ENCODE measurements around the gene RYR2. TPM values are rescaled to one million over a fixed set of nuclear protein-coding genes. Genes with fewer than 3 reads are reported as not detected.

The RYR2 gene
- total and polyA plus RNA-seq, 2 donors (not counting 1 experiment from before 2014, with no cell fraction given), result not detected

- no peaks in the 10 kb centered on the region for H3K27me3 ChIP-seq (replicated peaks in 1 of 4; ENCODE audit: control extremely low read depth in 1 of 4, control insufficient read depth in 3 of 4, insufficient read depth in 4 of 4, low read length in 3 of 4)
- Mint-ChIP-seq H3K27ac (no peak overlapping the region), H3K4me1 (no peaks in the 10 kb centered on the region), H3K9me3 (ENCODE audit: insufficient read depth) (no peaks in the 10 kb centered on the region), H3K27me3 (no peaks in the 10 kb centered on the region), H3K4me3 (no peak overlapping the region)
- DNase-seq, result no peak
- no peaks in the 10 kb centered on the region for H3K4me1 ChIP-seq (ENCODE audit: control insufficient read depth in 2 of 2, insufficient read depth in 2 of 2, low read length in 2 of 2)
- POLR2A ChIA-PET, result no interaction called here
- peaks cover 0 to 1% (median 0%) of the 10 kb centered on the region in 3 donors for H3K9me3 ChIP-seq (ENCODE audit: control extremely low read depth in 1 of 3, control insufficient read depth in 2 of 3, insufficient read depth in 1 of 3, low read length in 2 of 3)
- CTCF ChIA-PET, result no interaction called here
- H3K27ac ChIP-seq (ENCODE audit: low read length in 2 of 2), result no peak overlapping the region
- no peaks in the 10 kb centered on the region for H4K20me1 ChIP-seq (ENCODE audit: control insufficient read depth, insufficient read depth, low read length, poor library complexity, severe bottlenecking)
- no CpG with 5 or more reads among the region's 1 CpG for WGBS (ENCODE audit: insufficient coverage)
- H3K9ac ChIP-seq (ENCODE audit: low read length), result no peak overlapping the region
- H3K4me3 ChIP-seq (ENCODE audit: control extremely low read depth in 1 of 5, extremely low read depth in 1 of 5, insufficient read depth in 1 of 5, low read depth in 2 of 5, low read length in 4 of 5), result no peak overlapping the region
- no peak for TF ChIP-seq EZH2 (IDR thresholded peaks at IDR 0.05; ENCODE audit: borderline replicate concordance, insufficient read depth, low read depth, low read length, poor library complexity, severe bottlenecking)
- TF ChIP-seq CTCF (IDR thresholded peaks at IDR 0.05), result no peak
- H2AFZ ChIP-seq (ENCODE audit: insufficient read depth, low read depth, low read length, poor library complexity, severe bottlenecking), result no peak overlapping the region
- H3K4me2 ChIP-seq (replicated peaks; ENCODE audit: low read depth, low read length, poor library complexity, severe bottlenecking), result no peak overlapping the region
- H3K79me2 ChIP-seq (ENCODE audit: control insufficient read depth, insufficient read depth, low read length), result no peaks in the 10 kb centered on the region
- no peaks in the 10 kb centered on the region for H3K36me3 ChIP-seq (replicated peaks in 1 of 2; ENCODE audit: control extremely low read depth in 1 of 2, control insufficient read depth in 1 of 2, extremely low read depth in 1 of 2, insufficient read depth in 2 of 2, low read length in 1 of 2)
- ATAC-seq (ENCODE audit: low read depth), result no peak
- intact Hi-C loops (cut with micrococcal nuclease), result no loop called here
These were observed 25.4 kb upstream of the RYR2 start for GRCh38 chr1:237016626-237017025.

GRCh38 chr1:237018896-237019295, 23.1 kb upstream of the RYR2 start:
- Histone ChIP-seq H3K27ac (ENCODE audit: low read length in 2 of 2) (no peak overlapping the region), H3K27me3 (replicated peaks in 1 of 4; ENCODE audit: control extremely low read depth in 1 of 4, control insufficient read depth in 3 of 4, insufficient read depth in 4 of 4, low read length in 3 of 4) (no peaks in the 10 kb centered on the region), H3K4me2 (replicated peaks; ENCODE audit: low read depth, low read length, poor library complexity, severe bottlenecking) (no peak overlapping the region), H3K4me1 (ENCODE audit: control insufficient read depth in 2 of 2, insufficient read depth in 2 of 2, low read length in 2 of 2) (no peaks in the 10 kb centered on the region), H4K20me1 (ENCODE audit: control insufficient read depth, insufficient read depth, low read length, poor library complexity, severe bottlenecking) (no peaks in the 10 kb centered on the region), H3K36me3 (replicated peaks in 1 of 2; ENCODE audit: control extremely low read depth in 1 of 2, control insufficient read depth in 1 of 2, extremely low read depth in 1 of 2, insufficient read depth in 2 of 2, low read length in 1 of 2) (no peaks in the 10 kb centered on the region), H3K9me3 (ENCODE audit: control extremely low read depth in 1 of 3, control insufficient read depth in 2 of 3, insufficient read depth in 1 of 3, low read length in 2 of 3) (peaks cover 0 to 1% (median 0%) of the 10 kb centered on the region in 3 donors), H3K9ac (ENCODE audit: low read length) (no peak overlapping the region), H2AFZ (ENCODE audit: insufficient read depth, low read depth, low read length, poor library complexity, severe bottlenecking) (no peak overlapping the region), H3K79me2 (ENCODE audit: control insufficient read depth, insufficient read depth, low read length) (no peaks in the 10 kb centered on the region), H3K4me3 (ENCODE audit: control extremely low read depth in 1 of 5, extremely low read depth in 1 of 5, insufficient read depth in 1 of 5, low read depth in 2 of 5, low read length in 4 of 5) (no peak overlapping the region)
- Mint-ChIP-seq H3K4me1 (no peaks in the 10 kb centered on the region), H3K27me3 (no peaks in the 10 kb centered on the region), H3K9me3 (ENCODE audit: insufficient read depth) (no peaks in the 10 kb centered on the region), H3K27ac (no peak overlapping the region), H3K4me3 (no peak overlapping the region)
- no peak for DNase-seq
- TF ChIP-seq CTCF (IDR thresholded peaks at IDR 0.05) (no peak), EZH2 (IDR thresholded peaks at IDR 0.05; ENCODE audit: borderline replicate concordance, insufficient read depth, low read depth, low read length, poor library complexity, severe bottlenecking) (no peak)
- intact Hi-C loops (cut with micrococcal nuclease), result no loop called here
- POLR2A ChIA-PET, result no interaction called here
- ATAC-seq (ENCODE audit: low read depth), result no peak
- CTCF ChIA-PET, result no interaction called here
